G401.6 (cell line): ENCODE measurements around the gene BST1.
A peak's percentile ranks its signal among the peaks of the same experiment; 100 is the strongest.

ENCODE experiments used
- FAIRE-seq: peaks from 2 replicates; lab custom pipeline; 2012; peaks lifted over from hg19 to GRCh38; lab: Jason Lieb, UNC

BST1 gene

GRCh38 chr4:15676899-15677298 is 26.0 kb upstream of the BST1 start:
- FAIRE-seq: no peak

GRCh38 chr4:15677507-15677988 is 25.3 kb upstream of the BST1 start:
- no peak for FAIRE-seq

- FAIRE-seq: no peak
Observed at GRCh38 chr4:15681067-15681371, 21.8 kb upstream of the BST1 start.

- FAIRE-seq: peak; percentile 97
Observed at GRCh38 chr4:15681372-15682241, 21.3 kb upstream of the BST1 start, which contains the start of gene FAM200B. TSS of gene FAM200B (plus strand) at chr4:15681827. CDS start at chr4:15686978, 5,151 bp downstream.

- FAIRE-seq: no peak
Observed at GRCh38 chr4:15682242-15683142, 20.4 kb upstream of the BST1 start.

- FAIRE-seq: no peak
Observed at GRCh38 chr4:15683143-15683495, 19.7 kb upstream of the BST1 start.

DNA sequence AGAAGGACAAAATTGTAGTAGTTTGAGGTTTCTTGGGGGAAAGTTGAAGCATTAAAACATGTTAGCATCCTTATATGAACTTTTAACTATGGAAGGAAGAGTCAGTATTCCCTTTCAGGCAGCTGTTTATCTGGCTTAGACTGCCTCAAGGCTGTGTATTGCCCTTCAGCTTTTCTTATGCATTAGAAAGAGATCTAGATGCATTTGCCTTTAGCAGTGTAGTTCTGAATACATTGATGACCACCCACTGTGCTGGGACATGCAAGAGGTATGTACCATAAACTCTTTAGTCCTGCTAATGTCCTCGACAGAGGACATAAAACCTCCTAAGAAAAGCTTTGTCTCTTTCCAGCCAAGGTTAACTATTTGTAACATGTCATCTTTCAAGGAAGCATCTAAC is 18.4 kb upstream of the BST1 start:
- no peak for FAIRE-seq

GRCh38 chr4:15688051-15688450 is 14.8 kb upstream of the BST1 start:
- peak; percentile 15 for FAIRE-seq

GRCh38 chr4:15689540-15689939 is 13.3 kb upstream of the BST1 start:
- FAIRE-seq: no peak

GRCh38 chr4:15690020-15690809 is 12.7 kb upstream of the BST1 start:
- no peak for FAIRE-seq

GRCh38 chr4:15691346-15692135 is 11.3 kb upstream of the BST1 start:
- no peak for FAIRE-seq

- no peak for FAIRE-seq
Observed at GRCh38 chr4:15692602-15693001, 10.3 kb upstream of the BST1 start.

DNA sequence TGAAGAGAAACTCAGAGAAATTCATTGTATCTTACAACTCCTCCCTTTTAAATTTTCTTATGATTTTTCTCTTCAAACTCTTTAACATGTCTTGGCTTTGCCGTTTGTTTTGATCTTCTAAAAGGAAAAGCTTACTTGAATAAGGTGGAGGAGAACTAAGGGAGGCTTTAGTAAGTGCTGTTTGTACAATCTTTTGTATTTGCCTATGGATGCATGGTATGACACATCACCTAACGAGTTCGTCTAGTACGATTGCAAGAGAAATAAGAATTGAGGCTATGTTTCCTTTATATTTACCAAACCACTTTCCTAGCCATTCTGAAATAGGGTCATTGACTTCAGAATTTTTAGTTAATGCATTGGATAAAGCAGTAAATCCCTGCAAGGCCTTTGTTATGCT is 8.4 kb upstream of the BST1 start:
- FAIRE-seq: no peak

DNA sequence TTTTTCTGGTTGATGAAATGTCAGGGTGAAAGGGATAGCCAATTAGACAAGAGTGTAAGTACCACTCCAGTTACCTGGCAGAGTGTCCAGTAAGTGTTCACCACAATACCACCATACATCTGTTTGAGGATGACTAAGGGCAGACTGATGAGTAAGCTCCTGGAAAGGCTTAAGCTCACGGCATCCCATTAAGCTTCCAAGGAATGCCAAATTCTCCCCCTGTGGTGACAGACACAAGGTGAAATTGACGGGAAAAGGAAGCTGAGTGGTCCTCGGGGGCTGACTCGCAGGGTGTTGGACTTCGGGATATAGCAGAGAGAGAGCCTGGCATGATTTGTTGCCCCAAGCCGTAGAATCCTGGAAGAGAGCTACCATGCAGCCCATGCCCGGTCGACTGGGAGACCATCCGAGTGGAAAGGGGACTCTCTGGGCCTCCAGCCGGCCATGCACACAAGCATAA is 7.6 kb upstream of the BST1 start:
- no peak for FAIRE-seq

- FAIRE-seq: no peak
Observed at GRCh38 chr4:15695729-15696128, 7.1 kb upstream of the BST1 start.

DNA sequence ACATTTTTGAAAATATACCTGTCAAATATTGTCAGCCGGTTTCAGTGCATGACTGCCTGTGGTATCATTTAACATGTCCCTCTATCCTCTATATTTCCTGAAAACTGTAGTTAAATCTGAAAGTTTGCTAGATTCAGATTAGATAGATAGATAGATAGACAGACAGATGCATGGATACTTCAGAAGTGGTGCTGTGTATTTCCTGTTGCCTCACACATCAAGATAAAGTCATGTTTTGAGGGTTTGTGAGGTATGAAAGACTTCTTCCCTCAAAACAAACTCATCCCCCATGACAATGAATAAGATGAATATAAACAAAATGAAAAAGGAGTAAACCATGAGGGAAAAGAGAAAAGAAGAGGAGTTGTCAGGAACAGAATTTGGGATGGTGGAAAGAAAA is 6.0 kb upstream of the BST1 start:
- no peak for FAIRE-seq

DNA sequence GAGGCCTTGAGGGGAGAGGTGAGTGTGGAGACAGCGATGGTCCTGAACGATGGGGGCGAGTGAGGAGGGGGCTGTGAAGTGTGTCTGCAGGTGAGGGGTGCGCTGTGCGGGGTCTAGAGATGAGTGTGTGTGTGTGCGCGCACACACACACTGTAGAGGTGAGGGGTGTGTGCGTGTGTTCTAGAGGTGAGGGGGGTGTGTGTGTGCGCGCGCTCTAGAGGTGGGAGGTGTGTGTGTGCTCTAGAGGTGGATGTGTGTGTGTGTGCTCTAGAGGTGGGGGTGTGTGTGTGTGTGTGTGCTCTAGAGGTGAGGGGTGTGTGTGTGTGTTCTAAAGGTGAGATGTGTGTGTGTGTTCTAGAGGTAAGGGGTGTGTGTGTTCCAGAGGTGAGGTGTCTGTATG is 574 bp downstream of the BST1 start:
- FAIRE-seq: no peak

- FAIRE-seq: no peak
Observed at GRCh38 chr4:15704129-15704528, 1.3 kb downstream of the BST1 start.

DNA sequence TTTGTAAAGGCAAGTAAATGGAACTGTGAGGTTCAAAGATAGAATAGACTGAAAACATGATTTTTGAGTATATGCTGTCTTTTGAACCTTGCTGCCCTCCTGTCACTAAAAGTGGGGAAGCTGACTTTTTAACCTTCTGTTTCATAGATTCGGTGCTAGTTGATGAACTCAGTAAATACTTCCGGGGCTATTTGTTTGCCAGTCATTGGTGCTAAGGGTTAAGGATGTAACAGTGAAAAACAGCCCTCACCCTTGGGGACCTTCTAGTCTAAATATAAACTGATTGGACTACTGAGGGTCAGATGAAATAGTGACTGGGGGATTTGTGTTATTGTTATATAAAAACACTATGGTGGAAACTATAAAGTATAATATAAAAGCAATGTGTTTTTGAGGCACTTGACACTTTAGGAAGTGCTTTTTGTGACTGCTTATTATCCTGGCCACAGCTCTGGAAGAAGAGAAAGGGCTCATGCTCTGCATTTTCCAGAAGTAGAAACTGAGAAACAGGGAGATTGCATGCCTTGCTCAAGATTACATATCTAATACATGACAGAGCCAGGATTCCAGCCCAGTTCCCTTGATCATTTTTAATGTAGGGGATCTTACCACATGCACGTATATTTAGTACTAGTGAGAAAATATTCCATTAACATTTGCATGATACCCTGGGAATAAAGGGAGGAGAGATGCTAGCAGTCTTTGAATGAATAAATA is 3.9 kb downstream of the BST1 start:
- no peak for FAIRE-seq

GRCh38 chr4:15707363-15707715 is 4.5 kb downstream of the BST1 start:
- FAIRE-seq: no peak

GRCh38 chr4:15711762-15712161 is 8.9 kb downstream of the BST1 start:
- FAIRE-seq: no peak
